Progenitor cell of endocrine pancreas (in vitro differentiated cells): ENCODE data around the gene ITGA1. TPM values are rescaled to one million over a fixed set of nuclear protein-coding genes. Genes with fewer than 3 reads are reported as not detected.

Source experiments
- DNase-seq: peaks from one replicate; pipeline ENCODE4 v3.0.0; 2021; ENCODE audit warnings: low spot score; ENCODE audit not compliant: unreplicated experiment
- H3K27ac Mint-ChIP-seq: 2 replicates; pipeline ENCODE4 v1.8.0; 2021; ENCODE audit warnings: mild to moderate bottlenecking, moderate library complexity, mixed read lengths
- H3K27me3 Mint-ChIP-seq: 2 replicates; pipeline ENCODE4 v1.8.0; 2021; ENCODE audit warnings: mixed read lengths
- H3K36me3 Mint-ChIP-seq: 2 replicates; pipeline ENCODE4 v1.8.0; 2022; ENCODE audit warnings: mixed read lengths; ENCODE audit not compliant: insufficient read depth
- H3K4me1 Mint-ChIP-seq: 2 replicates; pipeline ENCODE4 v1.8.0; 2021; ENCODE audit warnings: low read depth, mixed read lengths
- H3K4me3 Mint-ChIP-seq: 2 replicates; pipeline ENCODE4 v1.8.0; 2021; ENCODE audit warnings: low read depth, mild to moderate bottlenecking, moderate library complexity, mixed read lengths
- H3K9me3 Mint-ChIP-seq: 2 replicates; pipeline ENCODE4 v1.8.0; 2021; ENCODE audit warnings: low read depth, mixed read lengths
- total RNA-seq: library from RNA; stranded (reverse); gene quantifications from 2 replicates; pipeline ENCODE4 v1.2.1, GENCODE V29; 2021
- TF ChIP-seq, protein P1 (sequence below): fragments of 200-600 bp; sonication (generic); IDR thresholded peaks from one replicate; pipeline ENCODE4 v1.5.0; 2021; ENCODE audit warnings: antibody characterized with exemption, mild to moderate bottlenecking; ENCODE audit not compliant: unreplicated experiment

ITGA1 gene
- total RNA-seq, 1 donor from 2014 or later: 6.4 TPM

DNA sequence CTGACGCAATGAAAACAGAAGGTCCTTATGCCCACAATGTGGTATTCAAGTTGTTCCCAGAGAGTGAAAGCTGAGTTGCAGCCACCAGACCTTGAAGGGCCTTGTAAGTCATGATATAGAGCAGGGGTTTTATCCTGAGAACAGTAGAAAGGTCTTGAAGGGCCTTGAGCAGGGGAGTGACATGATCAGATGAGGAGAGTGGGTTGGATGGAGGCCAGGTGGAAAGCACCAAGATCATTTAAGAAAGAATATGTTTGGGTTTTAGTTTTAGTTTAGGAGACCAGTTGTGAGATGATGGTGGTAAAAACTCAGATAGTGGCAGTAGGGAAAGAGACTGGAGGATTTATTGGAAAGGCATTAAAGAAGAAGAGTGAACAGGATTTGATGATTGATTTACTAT is 207.4 kb downstream of the ITGA1 start:
- no peak overlapping the region for H3K4me3 Mint-ChIP-seq
- H3K36me3 Mint-ChIP-seq: no peaks in the 10 kb centered on the region
- TF ChIP-seq, protein P1, sequence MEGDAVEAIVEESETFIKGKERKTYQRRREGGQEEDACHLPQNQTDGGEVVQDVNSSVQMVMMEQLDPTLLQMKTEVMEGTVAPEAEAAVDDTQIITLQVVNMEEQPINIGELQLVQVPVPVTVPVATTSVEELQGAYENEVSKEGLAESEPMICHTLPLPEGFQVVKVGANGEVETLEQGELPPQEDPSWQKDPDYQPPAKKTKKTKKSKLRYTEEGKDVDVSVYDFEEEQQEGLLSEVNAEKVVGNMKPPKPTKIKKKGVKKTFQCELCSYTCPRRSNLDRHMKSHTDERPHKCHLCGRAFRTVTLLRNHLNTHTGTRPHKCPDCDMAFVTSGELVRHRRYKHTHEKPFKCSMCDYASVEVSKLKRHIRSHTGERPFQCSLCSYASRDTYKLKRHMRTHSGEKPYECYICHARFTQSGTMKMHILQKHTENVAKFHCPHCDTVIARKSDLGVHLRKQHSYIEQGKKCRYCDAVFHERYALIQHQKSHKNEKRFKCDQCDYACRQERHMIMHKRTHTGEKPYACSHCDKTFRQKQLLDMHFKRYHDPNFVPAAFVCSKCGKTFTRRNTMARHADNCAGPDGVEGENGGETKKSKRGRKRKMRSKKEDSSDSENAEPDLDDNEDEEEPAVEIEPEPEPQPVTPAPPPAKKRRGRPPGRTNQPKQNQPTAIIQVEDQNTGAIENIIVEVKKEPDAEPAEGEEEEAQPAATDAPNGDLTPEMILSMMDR: no peak
- H3K4me1 Mint-ChIP-seq: peaks cover 11% of the 10 kb centered on the region
- H3K9me3 Mint-ChIP-seq: no peaks in the 10 kb centered on the region
- no peak for DNase-seq
- H3K27me3 Mint-ChIP-seq: peaks cover 20% of the 10 kb centered on the region
- no peak overlapping the region for H3K27ac Mint-ChIP-seq

DNA sequence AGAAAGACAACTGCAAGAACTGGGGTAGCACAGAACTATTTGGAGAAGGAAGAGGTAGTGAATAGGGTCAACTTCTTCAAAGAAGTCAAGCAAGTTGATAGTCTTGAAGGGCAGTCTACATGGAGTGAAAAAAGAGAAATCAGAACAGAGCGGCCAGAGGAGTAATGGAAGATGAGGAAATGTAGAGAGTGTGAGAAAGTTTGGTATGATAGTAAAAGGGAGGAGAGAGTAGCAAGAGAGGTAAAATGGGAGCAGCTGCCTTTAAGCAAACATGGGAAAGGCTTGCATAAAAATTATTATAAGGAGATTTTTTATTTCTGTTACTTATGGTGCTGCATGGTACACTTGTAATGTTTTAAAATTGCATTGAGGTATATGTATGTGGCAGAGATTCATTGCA is 208.2 kb downstream of the ITGA1 start:
- H3K4me3 Mint-ChIP-seq: no peak overlapping the region
- H3K27me3 Mint-ChIP-seq: peaks cover 12% of the 10 kb centered on the region
- TF ChIP-seq, protein P1: no peak
- DNase-seq: no peak
- H3K27ac Mint-ChIP-seq: no peak overlapping the region
- H3K4me1 Mint-ChIP-seq: peaks cover 9% of the 10 kb centered on the region
- H3K9me3 Mint-ChIP-seq: no peaks in the 10 kb centered on the region
- no peaks in the 10 kb centered on the region for H3K36me3 Mint-ChIP-seq

DNA sequence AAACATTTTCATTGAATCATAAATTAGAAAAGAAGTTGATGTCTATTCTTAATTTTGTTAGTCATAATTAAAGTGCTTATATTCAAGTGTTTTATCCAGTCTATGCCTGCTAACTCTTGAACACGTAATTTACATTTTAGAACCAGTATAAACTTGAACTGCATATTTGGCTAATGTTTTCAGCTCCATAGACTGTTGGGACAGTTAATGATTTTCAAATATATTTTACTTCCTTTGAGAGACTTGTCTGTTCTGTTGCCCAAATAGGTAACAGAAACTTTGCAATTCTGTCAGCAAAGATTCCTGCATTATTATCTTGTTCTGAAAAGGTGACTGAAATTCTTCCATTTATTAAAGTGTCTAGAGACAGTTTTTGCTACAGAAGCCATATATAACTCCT is 209.3 kb downstream of the ITGA1 start:
- Mint-ChIP-seq H3K27me3 (peaks cover 9% of the 10 kb centered on the region), H3K4me3 (peak overlapping the region; percentile 31), H3K27ac (no peak overlapping the region), H3K4me1 (peaks cover 9% of the 10 kb centered on the region), H3K36me3 (no peaks in the 10 kb centered on the region), H3K9me3 (no peaks in the 10 kb centered on the region)
- TF ChIP-seq, protein P1: no peak
- DNase-seq: no peak

DNA sequence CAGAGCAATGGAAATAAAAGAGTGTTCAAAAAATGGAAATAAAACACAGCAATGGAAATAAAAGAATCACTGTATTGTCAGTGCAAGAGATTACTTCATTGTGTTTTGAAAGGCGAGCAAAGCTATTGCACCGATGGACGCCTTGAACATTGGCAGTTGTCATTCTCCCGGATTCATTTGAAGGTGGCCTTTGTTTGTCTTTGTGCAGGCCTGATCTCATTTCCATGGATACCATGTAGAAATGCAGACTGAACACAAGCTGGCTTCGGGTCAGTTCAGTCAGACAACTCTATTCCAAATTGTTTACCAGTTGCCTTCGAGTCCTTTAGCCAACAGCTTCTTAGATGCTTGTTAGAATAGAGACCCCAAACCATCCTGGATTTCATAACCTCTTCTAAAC is 209.7 kb downstream of the ITGA1 start:
- peaks cover 9% of the 10 kb centered on the region for H3K4me1 Mint-ChIP-seq
- peaks cover 5% of the 10 kb centered on the region for H3K27me3 Mint-ChIP-seq
- no peaks in the 10 kb centered on the region for H3K9me3 Mint-ChIP-seq
- DNase-seq: no peak
- H3K27ac Mint-ChIP-seq: no peak overlapping the region
- TF ChIP-seq, protein P1: no peak
- H3K4me3 Mint-ChIP-seq: peak overlapping the region; percentile 31
- H3K36me3 Mint-ChIP-seq: no peaks in the 10 kb centered on the region

DNA sequence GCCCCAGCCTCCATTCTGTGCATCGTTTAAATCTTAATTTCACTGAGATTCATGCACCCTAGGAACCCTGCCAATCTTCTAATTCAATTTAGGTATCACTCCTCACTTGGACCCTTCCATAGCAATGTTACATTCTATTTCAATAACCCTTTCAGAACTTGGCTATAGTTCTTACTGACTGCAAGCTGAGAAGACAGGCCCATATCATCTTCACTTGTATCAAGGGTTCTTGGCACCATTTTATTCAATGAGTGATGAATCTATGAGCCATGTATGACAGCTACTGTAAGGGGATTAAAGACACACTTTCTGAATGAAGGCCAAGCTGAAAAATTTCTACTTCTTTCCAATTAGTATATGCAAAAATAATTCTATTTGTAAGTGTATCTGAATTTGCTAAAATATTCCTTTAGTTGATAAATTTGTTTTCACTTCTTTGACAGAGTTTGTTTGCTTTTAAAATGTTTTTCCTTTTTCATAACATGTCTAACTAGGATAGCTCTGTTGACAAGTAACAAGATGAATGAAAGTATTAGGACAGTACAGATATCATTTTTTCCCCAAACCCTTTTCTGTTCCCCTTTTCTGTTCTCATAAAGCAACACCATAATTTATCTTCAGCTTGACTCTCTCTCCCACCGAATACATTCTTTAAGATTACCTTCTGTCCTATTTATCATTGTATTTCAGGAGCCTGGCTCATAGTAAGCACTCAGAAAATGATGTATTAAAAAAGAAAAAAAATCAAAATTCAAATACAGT is 211.0 kb downstream of the ITGA1 start:
- no peaks in the 10 kb centered on the region for H3K9me3 Mint-ChIP-seq
- TF ChIP-seq, protein P1: no peak
- H3K4me1 Mint-ChIP-seq: peaks cover 9% of the 10 kb centered on the region
- H3K27ac Mint-ChIP-seq: no peak overlapping the region
- no peak overlapping the region for H3K4me3 Mint-ChIP-seq
- H3K36me3 Mint-ChIP-seq: no peaks in the 10 kb centered on the region
- no peaks in the 10 kb centered on the region for H3K27me3 Mint-ChIP-seq
- no peak for DNase-seq
